ENCODE data around the gene VCL.

Gene VCL

GRCh38 chr10:73997787-73998622 lies at the start of gene VCL:
Gene VCL (plus strand): TSS chr10:73998116. CDS start chr10:73998208, 92 bp downstream.
- TF ChIP-seq POLR2A (IDR thresholded peaks at IDR 0.05; ENCODE audit: extremely low read depth, insufficient read length) (peak; percentile 89), MYC (IDR thresholded peaks at IDR 0.05; ENCODE audit: low read depth, low read length) (no peak)
- TF ChIP-seq, protein P1, sequence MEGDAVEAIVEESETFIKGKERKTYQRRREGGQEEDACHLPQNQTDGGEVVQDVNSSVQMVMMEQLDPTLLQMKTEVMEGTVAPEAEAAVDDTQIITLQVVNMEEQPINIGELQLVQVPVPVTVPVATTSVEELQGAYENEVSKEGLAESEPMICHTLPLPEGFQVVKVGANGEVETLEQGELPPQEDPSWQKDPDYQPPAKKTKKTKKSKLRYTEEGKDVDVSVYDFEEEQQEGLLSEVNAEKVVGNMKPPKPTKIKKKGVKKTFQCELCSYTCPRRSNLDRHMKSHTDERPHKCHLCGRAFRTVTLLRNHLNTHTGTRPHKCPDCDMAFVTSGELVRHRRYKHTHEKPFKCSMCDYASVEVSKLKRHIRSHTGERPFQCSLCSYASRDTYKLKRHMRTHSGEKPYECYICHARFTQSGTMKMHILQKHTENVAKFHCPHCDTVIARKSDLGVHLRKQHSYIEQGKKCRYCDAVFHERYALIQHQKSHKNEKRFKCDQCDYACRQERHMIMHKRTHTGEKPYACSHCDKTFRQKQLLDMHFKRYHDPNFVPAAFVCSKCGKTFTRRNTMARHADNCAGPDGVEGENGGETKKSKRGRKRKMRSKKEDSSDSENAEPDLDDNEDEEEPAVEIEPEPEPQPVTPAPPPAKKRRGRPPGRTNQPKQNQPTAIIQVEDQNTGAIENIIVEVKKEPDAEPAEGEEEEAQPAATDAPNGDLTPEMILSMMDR (IDR thresholded peaks at IDR 0.05; ENCODE audit: low read depth, low read length), result no peak
- TF ChIP-seq, protein P2, sequence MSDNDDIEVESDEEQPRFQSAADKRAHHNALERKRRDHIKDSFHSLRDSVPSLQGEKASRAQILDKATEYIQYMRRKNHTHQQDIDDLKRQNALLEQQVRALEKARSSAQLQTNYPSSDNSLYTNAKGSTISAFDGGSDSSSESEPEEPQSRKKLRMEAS (IDR thresholded peaks at IDR 0.05; ENCODE audit: low read depth, low read length), result peak; percentile 23
- DNase-seq (ENCODE audit: low read depth), result peak; percentile 97
- peak within 1 kb of the TSS; percentile 77 for H3K4me3 ChIP-seq (ENCODE audit: low read depth, low read length)

DNA sequence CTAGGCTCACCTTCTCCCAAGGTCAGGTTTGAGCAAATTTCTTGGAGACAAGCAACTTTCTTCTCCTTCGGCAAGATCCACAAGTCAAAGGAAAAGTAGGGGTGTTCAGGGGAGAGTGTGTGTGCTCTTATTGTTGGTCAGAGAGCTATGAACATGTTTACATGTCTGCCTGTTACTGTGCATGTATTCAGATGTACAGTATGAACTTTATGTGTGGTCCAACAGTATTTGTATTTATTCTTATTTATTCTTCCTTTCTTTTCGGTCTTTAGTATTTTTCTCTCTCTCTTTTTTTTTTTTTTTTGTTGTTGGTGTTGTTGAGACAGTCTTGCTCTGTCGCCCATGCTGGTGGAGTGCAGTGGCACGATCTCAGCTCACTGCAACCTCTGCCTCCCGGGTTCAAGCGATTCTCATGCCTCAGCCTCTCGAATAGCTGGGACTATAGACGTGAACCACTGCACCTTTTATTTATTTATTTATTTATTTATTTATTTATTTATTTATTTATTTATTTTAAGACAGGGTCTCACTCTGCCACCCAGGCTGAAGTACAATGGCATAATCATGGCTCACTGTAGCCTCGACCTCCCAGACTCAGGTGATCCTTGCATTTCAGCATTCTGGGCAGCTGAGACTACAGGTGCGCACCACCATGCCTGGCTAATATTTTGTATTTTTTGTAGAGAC lies 48.8 kb upstream of the VCL start:
- no peak for DNase-seq (ENCODE audit: low read depth)
- no peak overlapping the region for H3K4me3 ChIP-seq (ENCODE audit: low read depth, low read length)
- TF ChIP-seq, protein P1 (IDR thresholded peaks at IDR 0.05; ENCODE audit: low read depth, low read length), result no peak
- TF ChIP-seq, protein P2 (IDR thresholded peaks at IDR 0.05; ENCODE audit: low read depth, low read length), result no peak

DNA sequence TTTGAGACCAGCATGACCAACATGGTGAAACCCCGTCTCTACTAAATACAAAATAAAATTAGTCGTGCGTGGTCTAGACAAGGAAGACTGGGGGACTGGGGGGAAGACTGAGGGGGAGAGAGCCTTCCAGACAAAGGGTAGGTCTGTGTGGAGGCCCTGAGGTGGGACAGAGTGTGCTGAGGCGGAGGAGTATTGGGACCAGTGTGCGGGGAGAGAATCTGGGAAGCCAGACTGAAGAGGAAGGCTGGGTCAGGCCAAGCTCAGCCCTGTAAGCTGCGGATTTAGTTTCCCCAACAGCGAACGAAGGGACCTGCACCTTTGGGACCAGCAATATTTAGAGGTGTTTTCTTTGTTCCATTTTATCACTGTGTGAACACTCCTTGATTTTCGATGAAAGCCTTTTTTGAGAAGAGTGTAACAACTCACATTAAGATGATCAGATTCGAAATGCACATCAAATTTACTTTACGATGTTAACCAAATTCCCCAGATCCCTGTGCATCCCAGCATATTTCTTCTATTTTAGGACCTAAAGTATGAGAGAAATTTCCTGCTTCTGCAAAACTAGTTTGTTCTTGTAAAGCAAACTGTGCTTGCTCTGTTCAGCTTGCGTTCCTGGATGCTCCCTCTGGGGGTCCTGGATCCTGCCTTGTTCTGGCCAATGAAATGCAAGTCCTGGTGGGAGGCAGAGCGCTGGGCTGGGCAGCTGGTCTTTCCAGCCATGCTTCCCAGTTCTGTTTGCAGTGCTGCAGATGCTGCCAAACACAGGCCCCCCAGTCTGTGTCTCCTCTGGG lies 47.6 kb upstream of the VCL start:
- DNase-seq (ENCODE audit: low read depth), result no peak
- TF ChIP-seq MYC (IDR thresholded peaks at IDR 0.05; ENCODE audit: low read depth, low read length) (no peak), POLR2A (IDR thresholded peaks at IDR 0.05; ENCODE audit: extremely low read depth, insufficient read length) (no peak)
- TF ChIP-seq, protein P2 (IDR thresholded peaks at IDR 0.05; ENCODE audit: low read depth, low read length), result no peak
- TF ChIP-seq, protein P1 (IDR thresholded peaks at IDR 0.05; ENCODE audit: low read depth, low read length), result no peak
- no peak overlapping the region for H3K4me3 ChIP-seq (ENCODE audit: low read depth, low read length)

- DNase-seq (ENCODE audit: low read depth), result peak; percentile 75
- H3K4me3 ChIP-seq (ENCODE audit: low read depth, low read length), result no peak overlapping the region
- no peak for TF ChIP-seq POLR2A (IDR thresholded peaks at IDR 0.05; ENCODE audit: extremely low read depth, insufficient read length)
- TF ChIP-seq MYC (IDR thresholded peaks at IDR 0.05; ENCODE audit: low read depth, low read length), result no peak
- TF ChIP-seq, protein P2 (IDR thresholded peaks at IDR 0.05; ENCODE audit: low read depth, low read length), result no peak
- TF ChIP-seq, protein P1 (IDR thresholded peaks at IDR 0.05; ENCODE audit: low read depth, low read length), result no peak
Observed at GRCh38 chr10:73953665-73954064, 44.3 kb upstream of the VCL start.

GRCh38 chr10:73954737-73955136 lies 43.2 kb upstream of the VCL start:
- no peak for DNase-seq (ENCODE audit: low read depth)
- no peak overlapping the region for H3K4me3 ChIP-seq (ENCODE audit: low read depth, low read length)
- TF ChIP-seq, protein P2 (IDR thresholded peaks at IDR 0.05; ENCODE audit: low read depth, low read length), result no peak
- TF ChIP-seq POLR2A (IDR thresholded peaks at IDR 0.05; ENCODE audit: extremely low read depth, insufficient read length), result no peak
- TF ChIP-seq, protein P1 (IDR thresholded peaks at IDR 0.05; ENCODE audit: low read depth, low read length), result no peak
- no peak for TF ChIP-seq MYC (IDR thresholded peaks at IDR 0.05; ENCODE audit: low read depth, low read length)
